ENCODE data around the gene RNF213. TPM values are rescaled to one million over a fixed set of nuclear protein-coding genes. Genes with fewer than 3 reads are reported as not detected.
"Not testable (repeated sequence)": the region's sequence is repeated elsewhere in the genome, so short reads cannot be mapped to it uniquely, and the experiment has no call there.

Gene RNF213
- polyA plus RNA-seq, 1 donor (not counting 4 experiments of a cell fraction or from before 2014, with no cell fraction given): 24.4 TPM

- Histone ChIP-seq H3K9ac (ENCODE audit: control insufficient read depth, extremely low read depth, insufficient read depth, low read length) (no peak overlapping the region), H3K9me3 (ENCODE audit: control insufficient read depth, low read depth, low read length) (no peaks in the 10 kb centered on the region), H3K27ac (ENCODE audit: control insufficient read depth, insufficient read depth, low read length) (no peak overlapping the region), H3K79me2 (ENCODE audit: control insufficient read depth, insufficient read depth, low read length) (no peaks in the 10 kb centered on the region), H2AFZ (ENCODE audit: control insufficient read depth, low read length) (no peak overlapping the region), H3K9me1 (ENCODE audit: control insufficient read depth, extremely low read depth, insufficient read depth, low read length) (peaks cover 2% of the 10 kb centered on the region), H3K4me1 (ENCODE audit: control insufficient read depth, extremely low read depth, insufficient read depth, low read length) (peaks cover 16% of the 10 kb centered on the region), H3K4me2 (ENCODE audit: control insufficient read depth, extremely low read depth, insufficient read depth, low read depth, low read length) (no peak overlapping the region), H3K27me3 (ENCODE audit: control insufficient read depth, extremely low read depth, insufficient read depth, low read length) (no peaks in the 10 kb centered on the region), H4K20me1 (ENCODE audit: control insufficient read depth, extremely low read depth, insufficient read depth, low read length) (peaks cover 2% of the 10 kb centered on the region), H3K36me3 (ENCODE audit: control insufficient read depth in 2 of 2, extremely low read depth in 1 of 2, insufficient read depth in 2 of 2, low read length in 2 of 2) (peaks cover 4% of the 10 kb centered on the region in 2 experiments), H3K4me3 (ENCODE audit: control insufficient read depth in 2 of 3, extremely low read depth in 1 of 3, insufficient read depth in 2 of 3, low read depth in 1 of 3, low read length in 3 of 3) (no peak overlapping the region)
- no peak for TF ChIP-seq EZH2 (IDR thresholded peaks at IDR 0.05; ENCODE audit: low read length)
- no peak for TF ChIP-seq CTCF (optimal IDR thresholded peaks at IDR 0.05 in 1 of 3, IDR thresholded peaks at IDR 0.05 in 1 of 3, conservative IDR thresholded peaks at IDR 0.05 in 1 of 3; ENCODE audit: extremely low read depth in 1 of 3, insufficient read depth in 2 of 3, low read length in 3 of 3)
- DNase-seq (ENCODE audit: low read depth, low spot score): no peak
- dilution Hi-C loops (cut with MboI; ENCODE audit: extremely low pct_ligation_motif_present, low sequenced_read_pairs): no loop called here
- no peak for FAIRE-seq
These were observed 14.3 kb downstream of the RNF213 start for GRCh38 chr17:80274871-80275449.

- dilution Hi-C loops (cut with MboI; ENCODE audit: extremely low pct_ligation_motif_present, low sequenced_read_pairs); H3K27me3 ChIP-seq (ENCODE audit: control insufficient read depth, extremely low read depth, insufficient read depth, low read length); H3K4me2 ChIP-seq (ENCODE audit: control insufficient read depth, extremely low read depth, insufficient read depth, low read depth, low read length); H3K9me1 ChIP-seq (ENCODE audit: control insufficient read depth, extremely low read depth, insufficient read depth, low read length); FAIRE-seq; H3K36me3 ChIP-seq (ENCODE audit: control insufficient read depth in 2 of 2, extremely low read depth in 1 of 2, insufficient read depth in 2 of 2, low read length in 2 of 2); H3K4me3 ChIP-seq (ENCODE audit: control insufficient read depth in 2 of 3, extremely low read depth in 1 of 3, insufficient read depth in 2 of 3, low read depth in 1 of 3, low read length in 3 of 3); H3K9me3 ChIP-seq (ENCODE audit: control insufficient read depth, low read depth, low read length); H3K79me2 ChIP-seq (ENCODE audit: control insufficient read depth, insufficient read depth, low read length); H2AFZ ChIP-seq (ENCODE audit: control insufficient read depth, low read length); H3K27ac ChIP-seq (ENCODE audit: control insufficient read depth, insufficient read depth, low read length); DNase-seq (ENCODE audit: low read depth, low spot score); H3K9ac ChIP-seq (ENCODE audit: control insufficient read depth, extremely low read depth, insufficient read depth, low read length); H4K20me1 ChIP-seq (ENCODE audit: control insufficient read depth, extremely low read depth, insufficient read depth, low read length): not testable (repeated sequence)
- H3K4me1 ChIP-seq (ENCODE audit: control insufficient read depth, extremely low read depth, insufficient read depth, low read length): peaks cover 16% of the 10 kb centered on the region
These were observed 15.2 kb downstream of the RNF213 start for GRCh38 chr17:80275857-80276256.

Measured in keratinocyte (primary cell).